GM23338 (cell line): ENCODE measurements around the gene TMEM87B. TPM values are rescaled to one million over a fixed set of nuclear protein-coding genes. Genes with fewer than 3 reads are reported as not detected.

Experiments
- ATAC-seq: fragments of 200-7000 bp; cut with Tn5 transposase; 3 replicates; pipeline ENCODE4 v1.9.1; 2020
- DNase-seq: peaks from one replicate; pipeline ENCODE4 v3.0.0-alpha.2; 2015; ENCODE audit warnings: low spot score
- H2AFZ ChIP-seq: fragments of 200-600 bp; sonication (generic); 2 replicates; pipeline ENCODE4 v1.8.0; 2016; ENCODE audit warnings: antibody characterized with exemption, mild to moderate bottlenecking, moderate library complexity
- H3F3A ChIP-seq: fragments of 200-600 bp; sonication (generic); replicated peaks from 2 replicates; pipeline ENCODE4 v1.8.0; 2017; ENCODE audit warnings: antibody characterized with exemption, mixed run types, low read depth
- H3K27ac ChIP-seq: fragments of 200-600 bp; sonication (generic); 2 replicates; pipeline ENCODE4 v1.6.1; 2016; ENCODE audit warnings: low read depth
- H3K27me3 ChIP-seq: fragments of 200-600 bp; sonication (generic); 2 replicates; pipeline ENCODE4 v1.8.0; 2016; ENCODE audit warnings: mild to moderate bottlenecking, mixed run types, moderate library complexity; ENCODE audit not compliant: insufficient read depth
- H3K36me3 ChIP-seq: fragments of 200-600 bp; sonication (generic); 2 replicates; pipeline ENCODE4 v1.8.0; 2016; ENCODE audit warnings: mild to moderate bottlenecking; ENCODE audit not compliant: insufficient read depth
- H3K4me1 ChIP-seq: fragments of 200-600 bp; sonication (generic); 2 replicates; pipeline ENCODE4 v1.8.0; 2016; ENCODE audit warnings: mild to moderate bottlenecking, moderate library complexity; ENCODE audit not compliant: insufficient read depth
- H3K4me2 ChIP-seq: fragments of 200-600 bp; sonication (generic); 2 replicates; pipeline ENCODE4 v1.7.1; 2017; ENCODE audit warnings: mixed run types
- H3K4me3 ChIP-seq: fragments of 200-600 bp; sonication (generic); 2 replicates; pipeline ENCODE4 v1.6.1; 2016; ENCODE audit warnings: mixed run types
- H3K79me2 ChIP-seq: fragments of 200-600 bp; sonication (generic); replicated peaks from 2 replicates; pipeline ENCODE4 v1.8.0; 2017; ENCODE audit warnings: mild to moderate bottlenecking; ENCODE audit not compliant: insufficient read depth
- H3K9me2 ChIP-seq: fragments of 200-600 bp; sonication (generic); 2 replicates; pipeline ENCODE4 v1.8.0; 2017; ENCODE audit not compliant: insufficient read depth
- H4K20me1 ChIP-seq: fragments of 200-600 bp; sonication (generic); replicated peaks from 2 replicates; pipeline ENCODE4 v1.8.0; 2017; ENCODE audit warnings: mild to moderate bottlenecking; ENCODE audit not compliant: insufficient read depth
- H3K27ac Mint-ChIP-seq: 2 replicates; pipeline ENCODE4 v1.8.0; 2020; ENCODE audit warnings: inconsistent platforms, mild to moderate bottlenecking, moderate library complexity, mixed read lengths
- H3K27me3 Mint-ChIP-seq: 3 replicates; pipeline ENCODE4 v1.8.0; 2022; ENCODE audit warnings: low read depth, mild to moderate bottlenecking, moderate library complexity, mixed read lengths, inconsistent platforms; ENCODE audit not compliant: insufficient read depth, poor library complexity
- H3K36me3 Mint-ChIP-seq: 3 replicates; pipeline ENCODE4 v1.8.0; 2021; ENCODE audit warnings: low read depth, mild to moderate bottlenecking, inconsistent platforms, moderate library complexity, mixed read lengths
- H3K4me1 Mint-ChIP-seq: 3 replicates; pipeline ENCODE4 v1.8.0; 2020; ENCODE audit warnings: mild to moderate bottlenecking, inconsistent platforms, mixed read lengths
- H3K4me3 Mint-ChIP-seq: 3 replicates; pipeline ENCODE4 v1.8.0; 2021; ENCODE audit warnings: moderate library complexity, mild to moderate bottlenecking, inconsistent platforms, mixed read lengths
- H3K9me3 Mint-ChIP-seq: 3 replicates; pipeline ENCODE4 v1.8.0; 2020; ENCODE audit warnings: moderate library complexity, mild to moderate bottlenecking, inconsistent platforms, mixed read lengths
- CREB1 ChIP-seq: fragments of 250-450 bp; sonication (Bioruptor Pico); IDR thresholded peaks from 2 replicates; pipeline ENCODE4 v1.5.0; 2020; ENCODE audit warnings: low read depth, mild to moderate bottlenecking, moderate library complexity
- EZH2phosphoT487 ChIP-seq: fragments of 200-600 bp; sonication (generic); IDR thresholded peaks from one replicate; pipeline ENCODE4 v1.8.1; 2018; ENCODE audit warnings: antibody characterized with exemption; ENCODE audit not compliant: unreplicated experiment
- NANOG ChIP-seq: IDR thresholded peaks from 2 replicates; pipeline ENCODE4 v1.6.1; 2016; ENCODE audit warnings: antibody characterized with exemption, borderline replicate concordance
- POLR2AphosphoS5 ChIP-seq: IDR thresholded peaks from 2 replicates; pipeline ENCODE4 v1.6.1; 2016; ENCODE audit warnings: antibody characterized with exemption, low read depth
- ZNF114 ChIP-seq: fragments of 250-450 bp; sonication (Bioruptor Pico); IDR thresholded peaks from 2 replicates; pipeline ENCODE4 v1.5.0; 2020; ENCODE audit warnings: mild to moderate bottlenecking, moderate library complexity
- long read RNA-seq: library from polyadenylated mRNA; unstranded; transcript quantifications from one replicate; pipeline ENCODE4 v2.0.0, GENCODE V29; 2020; ENCODE audit not compliant: unreplicated experiment
- polyA plus RNA-seq: library from polyadenylated mRNA; unstranded; fragments of >200 nt; fragmentation: Nextera tagmentation; extraction: Ambion mirVana; gene quantifications from 2 replicates; pipeline ENCODE4 v1.2.1, GENCODE V29; 2016
- total RNA-seq: library from RNA; depleted of rRNA; stranded (reverse); fragments of >200 nt; shearing (Covaris generic); gene quantifications from 2 replicates; pipeline ENCODE4 v1.2.3, GENCODE V29; 2014; rRNA removed
- TF ChIP-seq, protein P1 (sequence below): IDR thresholded peaks from one replicate; pipeline ENCODE4 v1.6.1; 2018; ENCODE audit warnings: antibody characterized with exemption; ENCODE audit not compliant: unreplicated experiment
- TF ChIP-seq, protein P2 (sequence below): IDR thresholded peaks from 2 replicates; pipeline ENCODE4 v1.6.1; 2016; ENCODE audit warnings: antibody characterized with exemption

The TMEM87B gene, protein sequence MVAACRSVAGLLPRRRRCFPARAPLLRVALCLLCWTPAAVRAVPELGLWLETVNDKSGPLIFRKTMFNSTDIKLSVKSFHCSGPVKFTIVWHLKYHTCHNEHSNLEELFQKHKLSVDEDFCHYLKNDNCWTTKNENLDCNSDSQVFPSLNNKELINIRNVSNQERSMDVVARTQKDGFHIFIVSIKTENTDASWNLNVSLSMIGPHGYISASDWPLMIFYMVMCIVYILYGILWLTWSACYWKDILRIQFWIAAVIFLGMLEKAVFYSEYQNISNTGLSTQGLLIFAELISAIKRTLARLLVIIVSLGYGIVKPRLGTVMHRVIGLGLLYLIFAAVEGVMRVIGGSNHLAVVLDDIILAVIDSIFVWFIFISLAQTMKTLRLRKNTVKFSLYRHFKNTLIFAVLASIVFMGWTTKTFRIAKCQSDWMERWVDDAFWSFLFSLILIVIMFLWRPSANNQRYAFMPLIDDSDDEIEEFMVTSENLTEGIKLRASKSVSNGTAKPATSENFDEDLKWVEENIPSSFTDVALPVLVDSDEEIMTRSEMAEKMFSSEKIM
- total RNA-seq: 15.4 and 25.0 TPM in 2 replicates
- polyA plus RNA-seq: 5.1 and 7.0 TPM in 2 replicates
- long read RNA-seq, full-length matches to known transcripts: 2 of 4 reads
- long read RNA-seq, partial matches to known transcripts: 0 of 4 reads
- long read RNA-seq, other reads (novel, unspliced or antisense): 2 of 4 reads

DNA sequence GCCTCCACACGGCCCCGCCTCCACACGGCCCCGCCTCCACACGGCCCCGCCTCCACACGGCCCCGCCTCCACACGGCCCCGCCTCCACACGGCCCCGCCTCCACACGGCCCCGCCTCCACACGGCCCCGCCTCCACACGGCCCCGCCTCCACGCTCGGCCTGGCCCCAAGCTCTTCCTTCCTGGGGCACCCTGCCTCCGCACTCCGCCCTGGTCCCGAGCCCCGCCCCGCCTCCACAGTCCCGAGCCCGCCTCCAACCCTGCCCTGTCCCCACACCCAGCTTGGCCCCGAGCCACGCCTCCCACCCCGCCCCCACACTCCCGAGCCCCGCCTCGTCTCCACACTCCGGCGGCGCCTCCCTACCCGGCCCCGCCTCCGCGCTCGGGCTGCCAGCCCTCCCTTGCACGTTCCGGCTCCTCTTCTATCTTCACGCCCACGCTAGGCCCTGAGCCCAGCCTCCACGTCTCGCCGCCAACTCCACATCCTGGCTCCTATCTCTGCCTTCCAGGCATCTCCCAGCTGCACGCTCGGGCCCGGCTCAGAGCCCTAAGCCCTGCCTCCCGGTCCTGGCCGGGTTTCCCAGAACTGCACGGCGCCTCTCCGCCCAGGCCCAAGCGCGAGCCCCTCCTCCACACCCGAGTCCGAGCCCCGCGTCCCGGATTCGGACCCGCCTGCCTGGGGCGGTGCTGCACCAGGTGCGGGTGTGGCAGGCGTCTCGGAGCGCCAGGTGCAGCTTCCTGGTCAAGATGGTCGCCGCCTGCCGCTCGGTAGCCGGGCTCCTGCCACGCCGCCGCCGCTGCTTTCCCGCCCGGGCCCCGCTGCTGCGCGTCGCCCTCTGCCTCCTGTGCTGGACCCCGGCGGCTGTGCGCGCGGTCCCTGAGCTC lies at the start of gene TMEM87B:
Gene TMEM87B (plus strand): TSS at position 423 of the 883 bp plus-strand sequence. CDS start 323 bp downstream, at position 746.
- Mint-ChIP-seq H3K27ac (peak within 1 kb of the TSS; percentile 91), H3K36me3 (no peaks in the 10 kb centered on the region), H3K27me3 (peaks cover 13% of the 10 kb centered on the region), H3K4me1 (peaks cover 22% of the 10 kb centered on the region), H3K9me3 (peaks cover 3% of the 10 kb centered on the region; the same call in 2 of the 3 replicates), H3K4me3 (peak within 1 kb of the TSS; percentile 88)
- H3K4me2 ChIP-seq: peak within 1 kb of the TSS; percentile 98
- peak within 1 kb of the TSS; percentile 96 for H3K4me3 ChIP-seq
- H3F3A ChIP-seq: peaks cover 3% of the 10 kb centered on the region
- peak; percentile 97 for DNase-seq
- peaks cover 4% of the 10 kb centered on the region; the same call in 1 of the 2 replicates for H3K79me2 ChIP-seq
- peaks cover 15% of the 10 kb centered on the region for H3K4me1 ChIP-seq
- no peaks in the 10 kb centered on the region for H3K9me2 ChIP-seq
- TF ChIP-seq POLR2AphosphoS5: peak; percentile 76
- TF ChIP-seq, protein P1, sequence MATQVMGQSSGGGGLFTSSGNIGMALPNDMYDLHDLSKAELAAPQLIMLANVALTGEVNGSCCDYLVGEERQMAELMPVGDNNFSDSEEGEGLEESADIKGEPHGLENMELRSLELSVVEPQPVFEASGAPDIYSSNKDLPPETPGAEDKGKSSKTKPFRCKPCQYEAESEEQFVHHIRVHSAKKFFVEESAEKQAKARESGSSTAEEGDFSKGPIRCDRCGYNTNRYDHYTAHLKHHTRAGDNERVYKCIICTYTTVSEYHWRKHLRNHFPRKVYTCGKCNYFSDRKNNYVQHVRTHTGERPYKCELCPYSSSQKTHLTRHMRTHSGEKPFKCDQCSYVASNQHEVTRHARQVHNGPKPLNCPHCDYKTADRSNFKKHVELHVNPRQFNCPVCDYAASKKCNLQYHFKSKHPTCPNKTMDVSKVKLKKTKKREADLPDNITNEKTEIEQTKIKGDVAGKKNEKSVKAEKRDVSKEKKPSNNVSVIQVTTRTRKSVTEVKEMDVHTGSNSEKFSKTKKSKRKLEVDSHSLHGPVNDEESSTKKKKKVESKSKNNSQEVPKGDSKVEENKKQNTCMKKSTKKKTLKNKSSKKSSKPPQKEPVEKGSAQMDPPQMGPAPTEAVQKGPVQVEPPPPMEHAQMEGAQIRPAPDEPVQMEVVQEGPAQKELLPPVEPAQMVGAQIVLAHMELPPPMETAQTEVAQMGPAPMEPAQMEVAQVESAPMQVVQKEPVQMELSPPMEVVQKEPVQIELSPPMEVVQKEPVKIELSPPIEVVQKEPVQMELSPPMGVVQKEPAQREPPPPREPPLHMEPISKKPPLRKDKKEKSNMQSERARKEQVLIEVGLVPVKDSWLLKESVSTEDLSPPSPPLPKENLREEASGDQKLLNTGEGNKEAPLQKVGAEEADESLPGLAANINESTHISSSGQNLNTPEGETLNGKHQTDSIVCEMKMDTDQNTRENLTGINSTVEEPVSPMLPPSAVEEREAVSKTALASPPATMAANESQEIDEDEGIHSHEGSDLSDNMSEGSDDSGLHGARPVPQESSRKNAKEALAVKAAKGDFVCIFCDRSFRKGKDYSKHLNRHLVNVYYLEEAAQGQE: no peak
- H4K20me1 ChIP-seq: no peaks in the 10 kb centered on the region; the same call in none of the 2 replicates
- H3K36me3 ChIP-seq: no peaks in the 10 kb centered on the region
- ATAC-seq: peak; percentile 74
- peak within 1 kb of the TSS; percentile 99 for H2AFZ ChIP-seq
- H3K27me3 ChIP-seq: no peaks in the 10 kb centered on the region
- H3K27ac ChIP-seq: peak within 1 kb of the TSS; percentile 87; the same call in 1 of the 2 replicates

DNA sequence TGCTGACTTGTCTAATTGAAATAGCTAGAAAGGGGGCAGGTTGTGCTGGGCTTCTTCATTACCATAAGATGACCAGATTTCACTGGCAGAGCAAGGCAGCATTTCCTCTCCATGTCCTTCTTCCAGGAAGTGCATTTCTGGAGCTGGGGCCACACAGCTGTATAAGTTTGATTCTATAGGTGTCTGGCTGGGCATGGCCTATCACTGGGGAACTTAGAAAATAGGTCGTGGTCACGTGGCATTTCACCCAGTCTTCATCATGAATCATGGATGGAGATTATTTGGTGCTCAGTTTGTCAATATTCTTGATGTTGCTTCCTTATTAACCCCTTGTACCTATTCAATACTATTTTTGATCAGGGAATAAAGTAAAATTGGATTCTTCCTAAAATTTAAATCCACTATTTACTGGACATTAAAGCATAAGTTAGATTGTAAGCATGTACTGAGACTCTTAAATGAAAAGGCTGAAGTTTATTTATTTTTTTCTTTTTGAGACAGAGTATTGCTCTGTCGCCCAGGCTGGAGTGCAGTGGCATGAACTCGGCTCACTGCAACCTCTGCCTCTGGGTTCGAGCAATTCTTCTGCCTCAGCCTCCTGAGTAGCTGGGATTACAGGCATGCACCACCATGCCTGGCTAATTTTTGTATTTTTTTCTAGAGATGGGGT lies 49.5 kb upstream of the TMEM87B start:
- no peak for DNase-seq
- Mint-ChIP-seq H3K27ac (no peak overlapping the region), H3K4me3 (no peak overlapping the region), H3K27me3 (peaks cover 3% of the 10 kb centered on the region), H3K9me3 (no peaks in the 10 kb centered on the region), H3K36me3 (no peaks in the 10 kb centered on the region; the same call in 2 of the 3 replicates), H3K4me1 (no peaks in the 10 kb centered on the region)
- no peak for ATAC-seq
- Histone ChIP-seq H2AFZ (no peak overlapping the region), H3F3A (no peaks in the 10 kb centered on the region), H3K27me3 (no peaks in the 10 kb centered on the region), H3K27ac (no peak overlapping the region), H3K4me2 (no peak overlapping the region), H4K20me1 (no peaks in the 10 kb centered on the region; the same call in 1 of the 2 replicates), H3K4me3 (no peak overlapping the region), H3K36me3 (no peaks in the 10 kb centered on the region; the same call in 1 of the 2 replicates), H3K79me2 (no peaks in the 10 kb centered on the region), H3K9me2 (no peaks in the 10 kb centered on the region), H3K4me1 (no peaks in the 10 kb centered on the region)
- TF ChIP-seq CREB1 (no peak), EZH2phosphoT487 (no peak), POLR2AphosphoS5 (no peak), ZNF114 (CRISPR knock-in tag) (no peak), NANOG (no peak)
- TF ChIP-seq, protein P1: no peak
- TF ChIP-seq, protein P2, sequence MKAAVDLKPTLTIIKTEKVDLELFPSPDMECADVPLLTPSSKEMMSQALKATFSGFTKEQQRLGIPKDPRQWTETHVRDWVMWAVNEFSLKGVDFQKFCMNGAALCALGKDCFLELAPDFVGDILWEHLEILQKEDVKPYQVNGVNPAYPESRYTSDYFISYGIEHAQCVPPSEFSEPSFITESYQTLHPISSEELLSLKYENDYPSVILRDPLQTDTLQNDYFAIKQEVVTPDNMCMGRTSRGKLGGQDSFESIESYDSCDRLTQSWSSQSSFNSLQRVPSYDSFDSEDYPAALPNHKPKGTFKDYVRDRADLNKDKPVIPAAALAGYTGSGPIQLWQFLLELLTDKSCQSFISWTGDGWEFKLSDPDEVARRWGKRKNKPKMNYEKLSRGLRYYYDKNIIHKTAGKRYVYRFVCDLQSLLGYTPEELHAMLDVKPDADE: no peak
